Measurements from ENCODE around the gene PHGDH. TPM values are rescaled to one million over a fixed set of nuclear protein-coding genes. Genes with fewer than 3 reads are reported as not detected.

The PHGDH gene
- total and polyA plus RNA-seq, 2 donors (not counting 3 experiments of a cell fraction or from before 2014, with no cell fraction given): 37.9 to 120 TPM

DNA sequence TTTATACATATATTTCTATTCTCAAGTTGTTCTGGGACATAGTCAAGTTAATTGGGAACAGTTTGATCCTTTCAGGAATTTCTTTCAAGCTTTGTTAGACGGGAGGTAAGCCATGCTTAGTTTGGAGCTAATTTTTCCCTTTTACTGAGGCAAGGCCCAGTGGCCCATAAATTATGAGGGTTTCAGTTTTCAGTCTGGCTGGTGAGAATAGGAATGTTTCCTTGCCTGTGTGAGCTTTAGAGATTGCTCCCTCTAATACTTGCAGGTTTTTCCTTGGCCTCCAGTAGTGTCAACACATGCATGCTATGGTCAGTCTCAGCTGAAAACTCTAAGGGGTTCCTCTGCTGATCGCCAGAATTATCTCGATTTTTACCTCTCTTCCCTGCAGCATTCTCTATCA lies 14.1 kb upstream of the PHGDH start:
- BruUV-seq (replicated peaks): no TSS peak
- POLR2A ChIA-PET: no interaction called here
- H4K20me1 ChIP-seq (replicated peaks; ENCODE audit: control insufficient read depth, extremely low read depth, insufficient read depth, low read length): no peaks in the 10 kb centered on the region
- no peak for TF ChIP-seq POLR2AphosphoS5 (IDR thresholded peaks at IDR 0.05; ENCODE audit: insufficient read depth, low read depth, low read length)
- no peak for TF ChIP-seq FOS (IDR thresholded peaks at IDR 0.05; ENCODE audit: borderline replicate concordance, insufficient read depth, low read length)
- no peak for TF ChIP-seq JUN (IDR thresholded peaks at IDR 0.05; ENCODE audit: borderline replicate concordance, insufficient read depth, insufficient read length, low read depth)
- TF ChIP-seq, protein P1, sequence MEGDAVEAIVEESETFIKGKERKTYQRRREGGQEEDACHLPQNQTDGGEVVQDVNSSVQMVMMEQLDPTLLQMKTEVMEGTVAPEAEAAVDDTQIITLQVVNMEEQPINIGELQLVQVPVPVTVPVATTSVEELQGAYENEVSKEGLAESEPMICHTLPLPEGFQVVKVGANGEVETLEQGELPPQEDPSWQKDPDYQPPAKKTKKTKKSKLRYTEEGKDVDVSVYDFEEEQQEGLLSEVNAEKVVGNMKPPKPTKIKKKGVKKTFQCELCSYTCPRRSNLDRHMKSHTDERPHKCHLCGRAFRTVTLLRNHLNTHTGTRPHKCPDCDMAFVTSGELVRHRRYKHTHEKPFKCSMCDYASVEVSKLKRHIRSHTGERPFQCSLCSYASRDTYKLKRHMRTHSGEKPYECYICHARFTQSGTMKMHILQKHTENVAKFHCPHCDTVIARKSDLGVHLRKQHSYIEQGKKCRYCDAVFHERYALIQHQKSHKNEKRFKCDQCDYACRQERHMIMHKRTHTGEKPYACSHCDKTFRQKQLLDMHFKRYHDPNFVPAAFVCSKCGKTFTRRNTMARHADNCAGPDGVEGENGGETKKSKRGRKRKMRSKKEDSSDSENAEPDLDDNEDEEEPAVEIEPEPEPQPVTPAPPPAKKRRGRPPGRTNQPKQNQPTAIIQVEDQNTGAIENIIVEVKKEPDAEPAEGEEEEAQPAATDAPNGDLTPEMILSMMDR (IDR thresholded peaks at IDR 0.05; ENCODE audit: extremely low read depth in 1 of 2, insufficient read depth in 1 of 2, low read depth in 1 of 2, low read length in 2 of 2): no peak
- TF ChIP-seq GATA2 (IDR thresholded peaks at IDR 0.05; ENCODE audit: insufficient read depth, insufficient read length, low read depth, low read length): no peak
- H2AFZ ChIP-seq (ENCODE audit: low read depth, low read length): no peak overlapping the region
- dilution Hi-C loops (cut with MboI; ENCODE audit: extremely low pct_ligation_motif_present, low sequenced_read_pairs): no loop called here
- no peak overlapping the region for H3K4me2 ChIP-seq (ENCODE audit: insufficient read depth, low read length)
- CTCF ChIA-PET: interaction anchor here (0.9 to 1.1 kb wide), 3 partner anchors 9 to 86 kb away, joined by 3 read pairs; no protein-coding TSS in a partner anchor
- no peaks in the 10 kb centered on the region for H3K79me2 ChIP-seq (ENCODE audit: control insufficient read depth, insufficient read depth, low read length)
- H3K4me3 ChIP-seq (replicated peaks in 1 of 3; ENCODE audit: insufficient read depth in 1 of 3, low read depth in 1 of 3, low read length in 3 of 3): no peak overlapping the region
- intact Hi-C loops (cut with micrococcal nuclease): no loop called here
- no peak overlapping the region for H3K9ac ChIP-seq (replicated peaks; ENCODE audit: extremely low read depth, insufficient read depth, low read length)
- H3K9me3 ChIP-seq (replicated peaks; ENCODE audit: control insufficient read depth, insufficient read depth, low read length): no peaks in the 10 kb centered on the region
- no peak overlapping the region for H3K27ac ChIP-seq (ENCODE audit: insufficient read depth, low read depth, low read length)
- FAIRE-seq (no peak), DNase-seq (ENCODE audit: low read depth, low spot score) (no peak)
- H3K27me3 ChIP-seq (ENCODE audit: control insufficient read depth in 2 of 2, insufficient read depth in 2 of 2, low read length in 2 of 2): peaks cover 7% of the 10 kb centered on the region in 2 experiments
- H3K9me1 ChIP-seq (replicated peaks; ENCODE audit: control insufficient read depth, extremely low read depth, insufficient read depth, low read length): no peaks in the 10 kb centered on the region
- H3K36me3 ChIP-seq (ENCODE audit: control insufficient read depth in 2 of 2, extremely low read depth in 1 of 2, insufficient read depth in 2 of 2, low read length in 2 of 2): no peaks in the 10 kb centered on the region
- no peaks in the 10 kb centered on the region for H3K4me1 ChIP-seq (ENCODE audit: control insufficient read depth, extremely low read depth, insufficient read depth, low read length)

- Histone ChIP-seq H3K4me3 (replicated peaks in 1 of 3; ENCODE audit: insufficient read depth in 1 of 3, low read depth in 1 of 3, low read length in 3 of 3) (no peak overlapping the region), H2AFZ (ENCODE audit: low read depth, low read length) (no peak overlapping the region), H4K20me1 (replicated peaks; ENCODE audit: control insufficient read depth, extremely low read depth, insufficient read depth, low read length) (no peaks in the 10 kb centered on the region), H3K9me1 (replicated peaks; ENCODE audit: control insufficient read depth, extremely low read depth, insufficient read depth, low read length) (no peaks in the 10 kb centered on the region), H3K4me2 (ENCODE audit: insufficient read depth, low read length) (no peak overlapping the region), H3K4me1 (ENCODE audit: control insufficient read depth, extremely low read depth, insufficient read depth, low read length) (no peaks in the 10 kb centered on the region), H3K36me3 (ENCODE audit: control insufficient read depth in 2 of 2, extremely low read depth in 1 of 2, insufficient read depth in 2 of 2, low read length in 2 of 2) (no peaks in the 10 kb centered on the region), H3K9ac (replicated peaks; ENCODE audit: extremely low read depth, insufficient read depth, low read length) (no peak overlapping the region), H3K79me2 (ENCODE audit: control insufficient read depth, insufficient read depth, low read length) (no peaks in the 10 kb centered on the region), H3K9me3 (replicated peaks; ENCODE audit: control insufficient read depth, insufficient read depth, low read length) (no peaks in the 10 kb centered on the region), H3K27ac (ENCODE audit: insufficient read depth, low read depth, low read length) (no peak overlapping the region), H3K27me3 (ENCODE audit: control insufficient read depth in 2 of 2, insufficient read depth in 2 of 2, low read length in 2 of 2) (peaks cover 13 to 14% of the 10 kb centered on the region in 2 experiments)
- ChIA-PET POLR2A (no interaction called here), CTCF (no interaction called here)
- DNase-seq (ENCODE audit: low read depth, low spot score) (no peak), FAIRE-seq (no peak)
- no TSS peak for BruUV-seq (replicated peaks)
- intact Hi-C loops (cut with micrococcal nuclease): no loop called here
- dilution Hi-C loops (cut with MboI; ENCODE audit: extremely low pct_ligation_motif_present, low sequenced_read_pairs): no loop called here
- TF ChIP-seq JUN (IDR thresholded peaks at IDR 0.05; ENCODE audit: borderline replicate concordance, insufficient read depth, insufficient read length, low read depth) (no peak), POLR2AphosphoS5 (IDR thresholded peaks at IDR 0.05; ENCODE audit: insufficient read depth, low read depth, low read length) (no peak), EZH2 (IDR thresholded peaks at IDR 0.05; ENCODE audit: borderline replicate concordance, low read depth, low read length, severe bottlenecking) (no peak), POLR2A (IDR thresholded peaks at IDR 0.05; ENCODE audit: low read depth, low read length) (no peak), MYC (IDR thresholded peaks at IDR 0.05; ENCODE audit: low read depth, low read length) (no peak), FOS (IDR thresholded peaks at IDR 0.05; ENCODE audit: borderline replicate concordance, insufficient read depth, low read length) (no peak), GATA2 (IDR thresholded peaks at IDR 0.05; ENCODE audit: insufficient read depth, insufficient read length, low read depth, low read length) (no peak)
- TF ChIP-seq, protein P1 (IDR thresholded peaks at IDR 0.05; ENCODE audit: extremely low read depth in 1 of 2, insufficient read depth in 1 of 2, low read depth in 1 of 2, low read length in 2 of 2): no peak
- TF ChIP-seq, protein P2, sequence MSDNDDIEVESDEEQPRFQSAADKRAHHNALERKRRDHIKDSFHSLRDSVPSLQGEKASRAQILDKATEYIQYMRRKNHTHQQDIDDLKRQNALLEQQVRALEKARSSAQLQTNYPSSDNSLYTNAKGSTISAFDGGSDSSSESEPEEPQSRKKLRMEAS (IDR thresholded peaks at IDR 0.05; ENCODE audit: insufficient read depth, insufficient read length): no peak
These were observed 11.4 kb upstream of the PHGDH start for GRCh38 chr1:119700326-119700725.
